Testis (tissue), 2 donors: Measurements from ENCODE around the gene TMEM178B.

Experiments
- CTCF ChIP-seq, 3 experiments: fragments of 450-650 bp in 2 of 3; fragments of 200-600 bp in 1 of 3; sonication (generic) in 1 of 3; IDR thresholded peaks; one replicate each; pipeline ENCODE4 v1.5.1; 2016 to 2019; ENCODE audit warnings: antibody characterized with exemption in 3 of 3, mild to moderate bottlenecking in 2 of 3, moderate library complexity in 1 of 3
- POLR2A ChIP-seq: fragments of 450-650 bp; IDR thresholded peaks from one replicate; pipeline ENCODE4 v1.6.1; 2017; ENCODE audit warnings: antibody characterized with exemption, mild to moderate bottlenecking, moderate library complexity

GRCh38 chr7:141416650-141417270 is 342.9 kb downstream of the TMEM178B start:
- no peak for TF ChIP-seq CTCF (IDR thresholded peaks at IDR 0.05)
- TF ChIP-seq POLR2A: no peak
